OCI-LY1 (cell line): ENCODE measurements around the gene PLPPR3.

Experiments
- EZH2 ChIP-seq: fragments of 200-600 bp; sonication (generic), shearing (Covaris generic); IDR thresholded peaks from 2 replicates; pipeline ENCODE4 v1.8.0; 2017; ENCODE audit warnings: borderline replicate concordance, mixed run types, mild to moderate bottlenecking, antibody characterized with exemption, low read length, moderate library complexity, mixed read lengths
- TF ChIP-seq, protein P1 (sequence below): fragments of 200-600 bp; sonication (generic), shearing (Covaris generic); IDR thresholded peaks from 2 replicates; pipeline ENCODE4 v1.5.1; 2017; ENCODE audit warnings: mild to moderate bottlenecking, antibody characterized with exemption, low read length, moderate library complexity, mixed read lengths

- TF ChIP-seq, protein P1, sequence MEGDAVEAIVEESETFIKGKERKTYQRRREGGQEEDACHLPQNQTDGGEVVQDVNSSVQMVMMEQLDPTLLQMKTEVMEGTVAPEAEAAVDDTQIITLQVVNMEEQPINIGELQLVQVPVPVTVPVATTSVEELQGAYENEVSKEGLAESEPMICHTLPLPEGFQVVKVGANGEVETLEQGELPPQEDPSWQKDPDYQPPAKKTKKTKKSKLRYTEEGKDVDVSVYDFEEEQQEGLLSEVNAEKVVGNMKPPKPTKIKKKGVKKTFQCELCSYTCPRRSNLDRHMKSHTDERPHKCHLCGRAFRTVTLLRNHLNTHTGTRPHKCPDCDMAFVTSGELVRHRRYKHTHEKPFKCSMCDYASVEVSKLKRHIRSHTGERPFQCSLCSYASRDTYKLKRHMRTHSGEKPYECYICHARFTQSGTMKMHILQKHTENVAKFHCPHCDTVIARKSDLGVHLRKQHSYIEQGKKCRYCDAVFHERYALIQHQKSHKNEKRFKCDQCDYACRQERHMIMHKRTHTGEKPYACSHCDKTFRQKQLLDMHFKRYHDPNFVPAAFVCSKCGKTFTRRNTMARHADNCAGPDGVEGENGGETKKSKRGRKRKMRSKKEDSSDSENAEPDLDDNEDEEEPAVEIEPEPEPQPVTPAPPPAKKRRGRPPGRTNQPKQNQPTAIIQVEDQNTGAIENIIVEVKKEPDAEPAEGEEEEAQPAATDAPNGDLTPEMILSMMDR, result no peak
- TF ChIP-seq EZH2, result no peak
Observed at GRCh38 chr19:782185-782877, 39.4 kb downstream of the PLPPR3 start.
